ENCODE results near the gene CLIP1. TPM values are rescaled to one million over a fixed set of nuclear protein-coding genes. Genes with fewer than 3 reads are reported as not detected.
"Not testable (repeated sequence)": the region's sequence is repeated elsewhere in the genome, so short reads cannot be mapped to it uniquely, and the experiment has no call there.

Gene CLIP1
- polyA plus RNA-seq, 5 donors: 24.4 to 33.6 (median 31.2) TPM

GRCh38 chr12:122399592-122400373 lies 22.7 kb downstream of the CLIP1 start:
- DNase-seq: peak; percentile 68 to 73

DNA sequence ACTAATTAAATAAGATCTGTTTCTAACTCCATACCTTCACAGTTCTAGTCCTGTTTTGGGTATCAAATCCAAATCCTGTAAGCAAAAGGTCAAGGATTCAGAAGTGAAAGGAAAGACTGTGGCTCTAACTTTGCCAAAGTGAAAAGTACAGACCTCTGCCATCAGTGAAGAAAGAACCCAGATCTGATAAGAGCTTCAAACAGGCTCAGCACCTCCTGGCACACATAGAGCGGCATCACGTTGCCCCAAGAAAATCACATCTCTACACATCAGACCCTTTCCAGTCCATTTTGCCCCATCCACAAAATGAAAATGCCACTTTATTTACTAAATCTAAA lies 23.2 kb downstream of the CLIP1 start:
- peak in 1 of 2 donors; percentile 6 for DNase-seq

- not testable (repeated sequence) for DNase-seq
Measured at GRCh38 chr12:122397981-122398380, 24.5 kb downstream of the CLIP1 start.

DNA sequence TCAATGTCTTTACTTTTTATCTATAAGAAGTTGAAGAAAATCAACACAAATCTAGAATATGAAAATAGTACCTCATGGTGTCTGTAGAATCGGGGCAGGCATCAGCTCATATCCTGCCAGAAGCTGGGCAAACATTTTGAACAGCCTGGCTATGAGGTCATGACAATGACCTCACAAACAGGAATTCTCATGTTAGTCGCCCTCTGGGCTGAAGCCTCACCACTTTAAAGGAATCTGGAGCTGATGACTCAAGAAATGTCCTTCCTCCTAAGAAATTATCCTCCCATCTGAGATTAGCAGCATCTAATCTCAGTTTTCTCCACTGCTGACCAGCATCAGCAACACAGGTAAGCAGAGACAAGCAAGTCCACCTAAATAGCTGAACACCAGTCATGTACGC lies 27.1 kb downstream of the CLIP1 start:
- DNase-seq: no peak

- no peak for DNase-seq
Measured at GRCh38 chr12:122394626-122395194, 27.8 kb downstream of the CLIP1 start.

DNA sequence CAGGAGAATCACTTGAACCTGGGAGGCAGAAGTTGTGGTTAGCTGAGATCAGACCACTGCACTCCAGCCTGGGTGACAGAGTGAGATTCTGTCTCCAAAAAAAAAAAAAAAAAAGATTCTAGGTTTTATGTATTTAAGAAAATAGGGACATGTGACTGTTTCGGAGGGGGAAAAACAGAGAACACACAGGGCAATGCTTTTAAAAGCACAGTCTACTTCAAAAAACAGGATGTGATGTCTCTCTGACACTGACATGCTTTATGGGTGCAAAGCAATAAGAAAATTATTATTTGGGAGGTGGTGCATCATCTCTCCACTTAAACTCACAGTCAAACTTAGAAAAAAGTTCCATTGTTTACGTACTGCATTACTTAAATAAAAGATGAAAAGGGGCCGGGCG lies 28.7 kb downstream of the CLIP1 start:
- DNase-seq: no peak

GRCh38 chr12:122392411-122392810 lies 30.1 kb downstream of the CLIP1 start:
- DNase-seq: no peak

DNA sequence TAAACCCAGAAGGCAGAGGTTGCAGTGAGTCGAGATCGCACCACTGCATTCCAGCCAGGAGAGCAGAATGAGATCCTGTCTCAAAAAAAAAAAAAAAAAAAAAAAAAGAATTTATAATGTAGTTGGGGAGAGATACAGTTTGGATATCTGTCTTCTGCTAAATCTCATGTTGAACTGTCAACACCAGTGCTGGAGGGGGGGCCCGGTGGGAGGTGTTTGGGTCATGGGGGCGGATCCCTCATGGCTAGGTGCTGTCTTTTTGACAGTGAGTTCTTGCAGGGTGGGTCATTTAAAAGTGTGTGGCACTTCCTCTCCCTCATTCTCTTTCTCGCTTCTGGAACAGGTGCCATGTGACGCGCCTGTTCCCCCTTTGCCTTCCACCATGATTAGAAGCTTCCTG lies 32.8 kb downstream of the CLIP1 start:
- DNase-seq: no peak

DNA sequence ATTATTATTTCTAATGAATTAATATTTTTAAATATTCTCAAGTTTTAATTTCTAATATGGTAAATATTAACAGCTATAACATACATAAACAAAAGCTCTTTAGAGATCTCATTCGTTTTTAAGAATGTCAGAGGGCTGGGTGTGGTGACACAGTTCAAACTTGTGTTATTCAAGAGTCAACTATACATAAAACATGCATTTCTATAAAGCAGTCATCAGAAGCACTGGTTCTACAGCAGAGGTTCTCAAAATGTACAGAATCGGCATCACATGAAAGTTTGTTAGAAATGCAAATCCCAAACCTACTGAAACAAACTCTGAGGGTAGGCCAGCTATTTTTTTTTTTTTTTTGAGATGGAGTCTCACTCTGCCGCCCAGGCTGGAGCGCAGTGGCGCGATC lies 34.6 kb downstream of the CLIP1 start:
- no peak for DNase-seq

DNA sequence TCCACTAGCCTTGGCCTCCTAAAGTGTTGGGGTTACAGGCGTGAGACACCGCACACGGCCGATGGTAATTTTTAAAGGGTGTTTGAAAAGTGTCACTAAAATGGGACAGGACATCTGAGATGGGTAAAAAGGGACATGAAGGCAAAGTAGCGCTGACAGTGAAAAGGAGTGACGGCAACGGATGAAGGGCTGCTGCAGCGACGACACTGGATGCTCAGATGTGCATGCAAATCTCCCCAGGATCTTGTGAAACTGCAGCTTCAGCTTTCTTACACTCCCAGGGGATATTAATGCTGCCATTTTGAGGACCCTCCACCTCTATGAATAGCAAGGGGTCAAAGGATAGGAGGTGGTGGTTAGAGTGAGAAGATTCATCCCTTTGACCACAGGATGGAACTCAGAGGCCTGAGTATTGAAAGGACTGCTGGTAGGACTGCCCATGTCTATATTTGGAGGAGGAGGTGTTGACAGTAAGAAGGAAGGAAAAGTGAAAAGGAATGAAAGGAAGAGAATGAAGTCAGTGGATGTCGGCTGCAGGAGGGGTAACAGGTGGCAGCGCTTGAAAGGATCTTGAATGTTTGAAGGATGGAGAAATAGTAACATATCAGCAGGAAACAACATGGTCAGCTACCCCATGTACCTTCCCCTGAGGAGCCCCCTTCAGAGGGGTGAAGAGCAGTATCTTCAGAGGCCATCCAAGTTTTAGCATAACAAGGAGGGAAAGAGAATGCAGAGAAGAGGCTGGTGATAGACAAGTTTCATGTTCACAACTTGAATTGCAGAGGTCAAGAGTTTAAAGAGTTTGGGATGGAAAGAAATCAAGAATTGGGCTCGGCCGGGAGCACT lies 37.1 kb downstream of the CLIP1 start:
- no peak for DNase-seq

- no peak for DNase-seq
Measured at GRCh38 chr12:122382919-122383350, 39.5 kb downstream of the CLIP1 start.

- DNase-seq: no peak
Measured at GRCh38 chr12:122381021-122381420, 41.4 kb downstream of the CLIP1 start.

- DNase-seq: not testable (repeated sequence)
Measured at GRCh38 chr12:122376751-122377150, 45.7 kb downstream of the CLIP1 start.

DNA sequence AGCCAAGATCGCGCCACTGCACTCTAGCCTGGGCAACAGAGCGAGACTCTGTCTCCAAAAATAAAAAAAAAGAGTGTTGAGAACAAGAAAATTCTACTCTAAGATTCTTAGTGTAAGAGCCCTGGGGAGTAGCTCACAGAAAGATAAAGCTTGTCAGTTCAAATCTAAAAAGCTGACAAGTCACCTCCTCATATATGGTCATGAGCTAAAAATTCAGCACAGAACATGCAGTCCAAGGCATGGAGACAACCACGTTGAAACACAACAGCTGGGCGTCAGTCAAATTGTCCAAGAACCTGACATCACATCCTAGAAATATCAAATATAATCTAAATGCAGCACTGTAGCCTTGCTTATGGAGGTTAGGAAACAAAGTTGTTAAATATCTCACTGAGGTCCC lies 47.8 kb downstream of the CLIP1 start:
- DNase-seq: no peak

DNA sequence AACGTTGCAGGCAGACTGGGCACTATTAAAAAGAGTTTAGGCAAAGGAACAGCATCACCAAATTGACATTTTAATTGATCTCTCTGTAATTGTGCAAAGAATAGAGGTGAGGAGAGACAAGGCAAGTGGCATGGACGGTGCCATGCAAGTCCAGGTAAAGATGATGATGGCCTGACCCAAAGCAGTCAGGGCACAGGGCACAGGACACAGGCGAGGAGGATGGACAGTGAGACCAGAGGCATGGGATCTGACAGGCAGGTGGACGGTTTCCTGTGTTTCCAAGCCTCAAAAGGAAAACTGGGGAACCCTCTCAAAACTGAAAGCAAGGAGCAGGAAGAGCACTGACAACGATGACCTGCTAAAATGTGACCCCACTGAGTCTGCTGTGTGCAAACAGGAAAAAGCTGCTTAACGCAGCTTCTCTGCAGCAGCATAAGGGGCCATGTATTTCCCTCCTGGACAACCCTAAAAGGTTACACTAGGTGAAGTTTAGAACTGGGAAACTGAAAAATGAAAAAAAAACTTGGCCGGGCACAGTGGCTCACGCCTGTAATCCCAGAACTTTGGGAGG lies 50.9 kb downstream of the CLIP1 start:
- DNase-seq: no peak

- DNase-seq: no peak
Measured at GRCh38 chr12:122368361-122369073, 54.0 kb downstream of the CLIP1 start.

GRCh38 chr12:122367632-122368031 lies 54.8 kb downstream of the CLIP1 start:
- not testable (repeated sequence) for DNase-seq

DNA sequence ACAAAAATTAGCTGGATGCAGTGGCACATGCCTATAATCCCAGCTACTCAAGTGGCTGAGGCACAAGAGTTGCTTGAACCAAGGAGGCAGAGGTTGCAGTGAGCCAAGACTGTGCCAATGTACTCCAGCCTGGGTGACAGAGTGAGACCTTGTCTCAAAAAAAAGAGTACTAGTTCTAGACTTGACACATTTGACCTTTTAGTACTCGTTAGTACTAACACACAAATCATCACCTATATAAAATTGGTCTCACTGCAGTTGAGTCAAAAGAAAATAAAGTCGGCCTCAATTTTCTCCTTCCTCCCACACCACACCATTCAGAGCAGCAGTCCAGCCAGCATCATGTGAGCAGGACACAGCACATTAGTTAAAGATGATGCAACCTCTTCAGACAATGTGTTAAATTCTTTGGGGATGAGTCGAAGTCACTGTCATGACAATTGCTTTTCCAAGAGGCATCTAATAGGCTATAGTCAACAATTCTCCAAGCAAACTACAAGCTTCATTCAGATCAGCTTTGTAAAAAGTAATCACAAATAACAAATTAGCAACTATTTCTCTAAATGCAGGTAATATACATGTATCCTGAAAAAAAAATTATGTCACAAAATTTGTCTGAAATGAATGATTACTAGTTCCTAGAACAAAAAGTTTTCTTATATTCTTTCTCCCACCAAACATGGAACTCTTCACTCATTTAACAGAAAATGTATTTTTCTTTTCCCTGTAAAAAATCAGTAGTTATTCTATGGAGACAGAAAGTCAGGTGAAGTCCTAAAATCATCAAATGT lies 55.6 kb downstream of the CLIP1 start:
- DNase-seq: no peak

DNA sequence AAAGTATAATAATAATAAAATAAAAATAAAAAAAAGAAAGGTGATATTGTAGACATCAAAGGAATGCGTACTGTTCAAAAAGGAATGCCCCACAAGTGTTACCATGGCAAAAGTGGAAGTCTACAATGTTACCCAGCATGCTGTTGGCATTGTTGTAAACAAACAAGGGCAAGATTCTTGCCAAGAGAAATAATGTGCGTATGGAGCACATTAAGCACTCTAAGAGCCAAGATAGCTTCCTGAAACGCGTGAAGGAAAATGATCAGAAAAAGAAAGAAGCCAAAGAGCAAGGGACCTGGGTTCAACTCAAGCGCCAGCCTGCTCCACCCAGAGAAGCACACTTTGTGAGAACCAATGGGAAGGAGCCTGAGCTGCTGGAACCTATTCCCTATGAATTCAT lies 57.2 kb downstream of the CLIP1 start:
- not testable (repeated sequence) for DNase-seq

GRCh38 chr12:122363782-122364181 lies 58.7 kb downstream of the CLIP1 start:
- no peak for DNase-seq

DNA sequence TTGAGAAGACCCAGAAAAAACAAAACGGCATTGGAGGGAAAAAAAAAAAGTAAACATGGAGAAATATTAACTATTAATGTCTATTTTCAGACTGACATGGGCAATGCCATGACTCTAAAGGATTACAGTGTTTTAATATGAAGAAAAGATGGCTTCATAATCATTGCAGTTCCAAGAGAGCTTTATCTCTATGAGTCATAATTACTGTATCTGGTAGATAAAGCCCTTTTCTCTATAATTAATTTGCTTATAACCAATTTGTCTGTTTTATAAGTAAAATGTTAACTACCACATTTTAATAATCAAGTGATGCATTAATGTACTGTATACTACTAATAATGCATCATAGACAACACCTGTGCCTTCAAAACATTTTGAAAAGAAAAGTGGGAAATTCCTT lies 59.7 kb downstream of the CLIP1 start:
- DNase-seq: no peak
